GM19463 (cell line): ENCODE data around the gene ZFP64.
"Not testable (repeated sequence)": the region's sequence is repeated elsewhere in the genome, so short reads cannot be mapped to it uniquely, and the experiment has no call there.

Experiments used
- ATAC-seq: cut with Tn5 transposase; IDR thresholded peaks from one replicate; pipeline ENCODE4 v1.9.1; 2021; ENCODE audit warnings: mild to moderate bottlenecking, moderate library complexity; ENCODE audit not compliant: unreplicated experiment

ZFP64 gene

GRCh38 chr20:52191132-52191915 is at the start of gene ZFP64:
Gene ZFP64 (minus strand): TSS chr20:52191779. CDS start chr20:52191636, 143 bp downstream.
- ATAC-seq = peak; percentile 69

GRCh38 chr20:52240802-52241201 is 49.2 kb upstream of the ZFP64 start:
- ATAC-seq = no peak

GRCh38 chr20:52239102-52239501 is 47.5 kb upstream of the ZFP64 start:
- ATAC-seq = no peak

GRCh38 chr20:52236292-52236691 is 44.7 kb upstream of the ZFP64 start:
- ATAC-seq = no peak

GRCh38 chr20:52235129-52235528 is 43.5 kb upstream of the ZFP64 start:
- no peak for ATAC-seq

GRCh38 chr20:52234302-52235045 is 42.9 kb upstream of the ZFP64 start:
- ATAC-seq = no peak

- peak; percentile 79 for ATAC-seq
Measured at GRCh38 chr20:52231230-52231746, 39.7 kb upstream of the ZFP64 start.

- no peak for ATAC-seq
Measured at GRCh38 chr20:52230409-52230808, 38.8 kb upstream of the ZFP64 start.

GRCh38 chr20:52229346-52229745 is 37.8 kb upstream of the ZFP64 start:
- ATAC-seq = not testable (repeated sequence)

GRCh38 chr20:52226370-52226769 is 34.8 kb upstream of the ZFP64 start:
- ATAC-seq = no peak

GRCh38 chr20:52224920-52225319 is 33.3 kb upstream of the ZFP64 start:
- no peak for ATAC-seq

GRCh38 chr20:52221362-52221761 is 29.8 kb upstream of the ZFP64 start:
- ATAC-seq = not testable (repeated sequence)

GRCh38 chr20:52220891-52221290 is 29.3 kb upstream of the ZFP64 start:
- ATAC-seq = not testable (repeated sequence)

GRCh38 chr20:52219441-52219840 is 27.9 kb upstream of the ZFP64 start:
- no peak for ATAC-seq

- no peak for ATAC-seq
Measured at GRCh38 chr20:52217689-52218395, 26.3 kb upstream of the ZFP64 start.

GRCh38 chr20:52213995-52214394 is 22.4 kb upstream of the ZFP64 start:
- ATAC-seq = no peak

- ATAC-seq = no peak
Measured at GRCh38 chr20:52212943-52213342, 21.4 kb upstream of the ZFP64 start.

GRCh38 chr20:52210037-52210990 is 18.7 kb upstream of the ZFP64 start:
- ATAC-seq = no peak

GRCh38 chr20:52209154-52209571 is 17.6 kb upstream of the ZFP64 start:
- ATAC-seq = no peak
